BE2C (cell line): Measurements from ENCODE around the gene PTGDS.

Experiments
- DNase-seq: peaks from one replicate; pipeline ENCODE4 v3.0.0-alpha.2; 2020
- H3K27me3 ChIP-seq: fragments of 250-450 bp; sonication (Bioruptor Pico); 2 replicates; pipeline ENCODE4 v1.5.1; 2020; ENCODE audit warnings: mild to moderate bottlenecking
- H3K36me3 ChIP-seq: fragments of 250-450 bp; sonication (Bioruptor Pico); 2 replicates; pipeline ENCODE4 v1.5.1; 2020; ENCODE audit warnings: mild to moderate bottlenecking
- H3K4me1 ChIP-seq: fragments of 250-450 bp; sonication (Bioruptor Pico); 2 replicates; pipeline ENCODE4 v1.5.1; 2020
- H3K4me3 ChIP-seq: 2 replicates; pipeline ENCODE4 v1.5.1; 2011; ENCODE audit warnings: low read depth, low read length
- H3K9me3 ChIP-seq: fragments of 250-450 bp; sonication (Bioruptor Pico); 2 replicates; pipeline ENCODE4 v1.5.1; 2020
- CTCF ChIP-seq: IDR thresholded peaks from 2 replicates; pipeline ENCODE4 v1.5.1; 2012; ENCODE audit warnings: mild to moderate bottlenecking, low read depth, low read length

PTGDS gene

GRCh38 chr9:137028263-137029057 lies 51.2 kb downstream of the PTGDS start:
- no peaks in the 10 kb centered on the region for H3K27me3 ChIP-seq
- H3K4me1 ChIP-seq: peaks cover 24% of the 10 kb centered on the region
- no peaks in the 10 kb centered on the region for H3K36me3 ChIP-seq
- TF ChIP-seq CTCF: peak; percentile 55
- H3K9me3 ChIP-seq: no peaks in the 10 kb centered on the region
- DNase-seq: peak; percentile 83
- H3K4me3 ChIP-seq: peak overlapping the region; percentile 61

DNA sequence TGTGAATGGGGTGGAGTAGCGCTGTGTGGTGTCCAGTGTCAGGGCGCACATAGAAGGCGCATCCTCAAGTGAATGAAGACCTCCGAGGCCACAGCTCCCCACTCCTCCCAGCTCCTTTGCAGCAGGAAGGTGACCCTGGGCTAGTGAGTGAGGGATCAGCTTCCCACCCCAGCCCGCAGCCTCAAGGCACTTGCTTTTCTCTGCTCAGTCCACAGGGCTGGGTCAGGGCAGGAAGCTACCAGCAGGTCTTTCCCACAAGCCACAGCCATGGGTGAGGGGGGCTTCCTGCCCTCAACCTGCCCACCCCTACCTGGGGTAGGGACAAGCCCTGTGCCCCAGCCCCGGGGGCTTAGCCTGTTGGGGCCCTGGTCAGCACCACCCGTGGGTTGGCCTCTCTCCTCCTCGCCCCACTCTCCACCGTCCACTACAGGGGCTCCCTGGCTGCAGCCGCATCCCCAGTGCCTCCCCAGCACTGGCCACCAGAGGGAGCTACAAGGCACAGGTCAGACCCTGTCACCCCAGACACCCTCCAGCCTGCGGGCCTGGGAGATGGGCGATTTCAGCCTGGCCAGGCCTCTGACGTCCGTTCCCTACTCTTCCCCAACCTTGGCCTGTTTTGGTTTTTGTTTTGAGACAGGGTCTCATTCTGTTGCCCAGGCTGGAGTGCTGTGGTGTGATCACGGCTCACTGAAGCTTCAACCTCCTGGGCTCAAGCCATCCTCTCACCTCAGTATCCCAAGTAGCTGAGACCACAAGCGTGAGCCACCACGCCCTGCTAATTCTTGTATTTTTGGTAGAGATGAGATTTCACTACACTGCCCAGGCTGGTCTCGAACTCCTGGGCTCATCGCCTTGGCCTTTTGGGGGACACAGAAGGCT lies 52.0 kb downstream of the PTGDS start:
- H3K4me3 ChIP-seq: peak overlapping the region; percentile 61
- peak; percentile 93 for TF ChIP-seq CTCF
- H3K4me1 ChIP-seq: peaks cover 24% of the 10 kb centered on the region
- peak; percentile 88 for DNase-seq
- no peaks in the 10 kb centered on the region for H3K36me3 ChIP-seq
- H3K9me3 ChIP-seq: no peaks in the 10 kb centered on the region
- no peaks in the 10 kb centered on the region for H3K27me3 ChIP-seq

DNA sequence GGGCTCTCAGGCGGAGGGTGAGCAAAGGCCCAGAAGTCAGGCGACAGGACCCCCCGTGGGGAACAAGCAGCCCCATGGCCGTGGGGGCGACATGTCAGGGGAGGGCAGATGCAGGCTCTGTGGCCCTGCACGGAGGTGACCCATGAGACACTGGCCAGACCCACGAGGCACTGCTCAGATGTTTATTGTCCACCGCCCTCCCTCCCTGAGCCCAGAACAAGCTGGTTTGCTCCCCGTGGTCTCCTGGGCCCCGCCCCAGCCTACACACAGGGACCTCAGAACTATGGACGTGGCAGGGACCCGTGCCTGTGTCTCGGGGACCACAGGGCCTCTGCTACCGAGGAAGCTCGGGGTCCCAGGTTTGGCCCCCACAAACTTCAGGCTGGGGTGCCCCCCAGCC lies 52.7 kb downstream of the PTGDS start:
- no peaks in the 10 kb centered on the region for H3K27me3 ChIP-seq
- no peak for DNase-seq
- peaks cover 23% of the 10 kb centered on the region for H3K4me1 ChIP-seq
- H3K9me3 ChIP-seq: no peaks in the 10 kb centered on the region
- H3K36me3 ChIP-seq: no peaks in the 10 kb centered on the region
- H3K4me3 ChIP-seq: no peak overlapping the region
- TF ChIP-seq CTCF: no peak

GRCh38 chr9:137030538-137031527 lies 53.5 kb downstream of the PTGDS start:
- no peaks in the 10 kb centered on the region for H3K9me3 ChIP-seq
- DNase-seq: no peak
- H3K27me3 ChIP-seq: no peaks in the 10 kb centered on the region
- TF ChIP-seq CTCF: no peak
- no peaks in the 10 kb centered on the region for H3K36me3 ChIP-seq
- no peak overlapping the region for H3K4me3 ChIP-seq
- peaks cover 18% of the 10 kb centered on the region for H3K4me1 ChIP-seq
